Stomach (tissue), 9 donors: ENCODE measurements around the gene EID2. TPM values are rescaled to one million over a fixed set of nuclear protein-coding genes. Genes with fewer than 3 reads are reported as not detected.

Source experiments
- DNase-seq, 2 donors: peaks; one replicate each; pipeline versions ENCODE4 v3.0.0 to v3.0.0-alpha.2; 2013 to 2019
- H3K27ac ChIP-seq, 5 donors: fragments of 200-600 bp in 4 of 5; sonication (generic) in 4 of 5; one replicate each; pipeline ENCODE4 v1.5.1; 2013 to 2019; ENCODE audit warnings: mild to moderate bottlenecking in 1 of 5, moderate library complexity in 1 of 5
- H3K27me3 ChIP-seq, 3 donors: fragments of 200-600 bp; sonication (generic); one replicate each; pipeline ENCODE4 v1.5.1; 2017 to 2019; ENCODE audit warnings: mixed run types in 1 of 3
- H3K36me3 ChIP-seq, 4 donors: fragments of 200-600 bp; sonication (generic); 1 replicate in 3 of 4; 2 replicates in 1 of 4; pipeline ENCODE4 v1.5.1; 2016 to 2019
- H3K4me1 ChIP-seq, 4 donors: fragments of 200-600 bp; sonication (generic); one replicate each; pipeline ENCODE4 v1.5.1; 2016 to 2019
- H3K4me3 ChIP-seq, 4 donors: fragments of 200-600 bp; sonication (generic) in 3 of 4; one replicate each; pipeline ENCODE4 v1.5.1; 2016 to 2019; ENCODE audit warnings: mild to moderate bottlenecking in 1 of 4
- H3K9me3 ChIP-seq, 4 donors: fragments of 200-600 bp; sonication (generic); one replicate each; pipeline ENCODE4 v1.5.1; 2016 to 2019
- EP300 ChIP-seq: sonication (generic); formaldehyde crosslinking; IDR thresholded peaks from one replicate; pipeline ENCODE4 v1.6.1; 2017; ENCODE audit warnings: antibody characterized with exemption
- POLR2A ChIP-seq, 4 donors: fragments of 450-650 bp; IDR thresholded peaks; one replicate each; pipeline ENCODE4 v1.6.1; 2016; ENCODE audit warnings: antibody characterized with exemption in 4 of 4, control low read depth in 2 of 4, mild to moderate bottlenecking in 1 of 4, moderate library complexity in 1 of 4
- POLR2AphosphoS5 ChIP-seq, 3 donors: sonication (generic); formaldehyde crosslinking; IDR thresholded peaks; one replicate each; pipeline ENCODE4 v1.6.1; 2016; ENCODE audit warnings: antibody characterized with exemption in 3 of 3
- WGBS, 5 donors: extraction: QIAGEN DNeasy Blood & Tissue Kit in 3 of 5; methylation state at CpG; one replicate each; pipeline versions ENCODE4 v1.1.5 to v1.1.7; 2013 to 2018; 5-methylcytosine and 5-hydroxymethylcytosine counted together
- intact Hi-C: fragments of 100-400 bp; cut with DNase I; formaldehyde crosslinking; loops from one replicate; pipeline ENCODE4 v1.15.1; 2023; ENCODE audit warnings: low total_unique reads
- polyA plus RNA-seq, 3 donors: library from polyadenylated mRNA; stranded (reverse); fragments of 200-250 nt; gene quantifications; one replicate each; pipeline ENCODE4 v1.2.3, GENCODE V29; 2013
- small RNA-seq, 4 donors: library from RNA; depleted of rRNA; stranded (forward); fragments of <200 nt; gene quantifications; one replicate each; pipeline ENCODE3, GENCODE V24; 2016
- total RNA-seq, 5 donors: library from RNA; depleted of rRNA; stranded (reverse); fragments of >200 nt; gene quantifications; one replicate each; pipeline versions ENCODE4 v1.1.0 to v1.2.3, GENCODE V29; 2014 to 2016
- TF ChIP-seq, protein P1 (sequence below), 7 experiments: fragments of 450-650 bp in 4 of 7; fragments of 200-600 bp in 3 of 7; sonication (generic) in 3 of 7; IDR thresholded peaks; one replicate each; pipeline ENCODE4 v1.5.1; 2016 to 2019; ENCODE audit warnings: antibody characterized with exemption in 7 of 7, control low read depth in 2 of 7, mild to moderate bottlenecking in 1 of 7
- donor health status: healthy with polysubstance abuse.
- donor health status: Bipolar disorder and iron deficiency.
- donor health status: healthy.

The EID2 gene
- total and polyA plus RNA-seq, 8 donors: 4.3 to 56.5 (median 8.7) TPM; not detected in 1

- DNase-seq: no peak
- Histone ChIP-seq H3K4me3 (no peak overlapping the region), H3K36me3 (peaks cover 15 to 28% (median 27%) of the 10 kb centered on the region in 4 donors), H3K27me3 (peaks cover 5 to 44% (median 36%) of the 10 kb centered on the region in 3 donors), H3K4me1 (peaks cover 17 to 20% (median 20%) of the 10 kb centered on the region in 4 donors), H3K27ac (no peak overlapping the region), H3K9me3 (no peaks in the 10 kb centered on the region)
- WGBS, 5 donors: 79 to 88% (median 85%) methylated on average over 5 of the region's 5 CpGs
- intact Hi-C loops: no loop called here
- no peak for TF ChIP-seq POLR2AphosphoS5 (IDR thresholded peaks at IDR 0.05)
- no peak for TF ChIP-seq EP300
- TF ChIP-seq POLR2A (IDR thresholded peaks at IDR 0.05): no peak
- TF ChIP-seq, protein P1, sequence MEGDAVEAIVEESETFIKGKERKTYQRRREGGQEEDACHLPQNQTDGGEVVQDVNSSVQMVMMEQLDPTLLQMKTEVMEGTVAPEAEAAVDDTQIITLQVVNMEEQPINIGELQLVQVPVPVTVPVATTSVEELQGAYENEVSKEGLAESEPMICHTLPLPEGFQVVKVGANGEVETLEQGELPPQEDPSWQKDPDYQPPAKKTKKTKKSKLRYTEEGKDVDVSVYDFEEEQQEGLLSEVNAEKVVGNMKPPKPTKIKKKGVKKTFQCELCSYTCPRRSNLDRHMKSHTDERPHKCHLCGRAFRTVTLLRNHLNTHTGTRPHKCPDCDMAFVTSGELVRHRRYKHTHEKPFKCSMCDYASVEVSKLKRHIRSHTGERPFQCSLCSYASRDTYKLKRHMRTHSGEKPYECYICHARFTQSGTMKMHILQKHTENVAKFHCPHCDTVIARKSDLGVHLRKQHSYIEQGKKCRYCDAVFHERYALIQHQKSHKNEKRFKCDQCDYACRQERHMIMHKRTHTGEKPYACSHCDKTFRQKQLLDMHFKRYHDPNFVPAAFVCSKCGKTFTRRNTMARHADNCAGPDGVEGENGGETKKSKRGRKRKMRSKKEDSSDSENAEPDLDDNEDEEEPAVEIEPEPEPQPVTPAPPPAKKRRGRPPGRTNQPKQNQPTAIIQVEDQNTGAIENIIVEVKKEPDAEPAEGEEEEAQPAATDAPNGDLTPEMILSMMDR (IDR thresholded peaks at IDR 0.05): no peak
Measured at GRCh38 chr19:39494661-39495060, 45.3 kb downstream of the EID2 start.

DNA sequence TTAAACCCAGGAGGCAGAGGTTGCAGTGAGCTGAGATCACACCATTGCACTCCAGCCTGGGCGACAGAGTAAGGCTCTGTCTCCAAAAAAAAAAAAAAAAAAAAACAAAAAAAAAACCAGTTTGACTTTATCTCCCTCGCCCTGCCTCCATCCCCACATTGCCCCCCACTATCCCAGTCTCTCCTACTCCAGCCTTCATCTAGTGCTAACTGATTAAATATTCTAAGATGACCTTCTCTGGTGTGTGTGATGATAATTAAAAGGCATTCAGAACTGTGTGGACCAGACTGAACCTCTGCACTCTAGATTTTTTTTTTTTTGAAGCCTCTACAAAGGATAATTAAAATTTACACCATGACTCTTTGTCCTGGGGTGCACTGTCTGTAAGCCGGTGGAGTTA lies 47.2 kb downstream of the EID2 start:
- DNase-seq: no peak
- TF ChIP-seq, protein P1 (IDR thresholded peaks at IDR 0.05): no peak
- TF ChIP-seq POLR2AphosphoS5 (IDR thresholded peaks at IDR 0.05): no peak
- no peak for TF ChIP-seq POLR2A (IDR thresholded peaks at IDR 0.05)
- H3K36me3 ChIP-seq: peaks cover 33 to 47% (median 46%) of the 10 kb centered on the region in 4 donors
- H3K27me3 ChIP-seq: peaks cover 0 to 25% (median 17%) of the 10 kb centered on the region in 3 donors
- WGBS, 5 donors: 61 to 86% (median 78%) methylated on average over 3 of the region's 3 CpGs
- peaks cover 2 to 4% (median 3%) of the 10 kb centered on the region in 4 donors for H3K4me1 ChIP-seq
- no peak overlapping the region for H3K4me3 ChIP-seq
- intact Hi-C loops: no loop called here
- no peaks in the 10 kb centered on the region for H3K9me3 ChIP-seq
- no peak overlapping the region for H3K27ac ChIP-seq

GRCh38 chr19:39492225-39492624 lies 47.7 kb downstream of the EID2 start:
- no peak for DNase-seq
- no peak for TF ChIP-seq POLR2AphosphoS5 (IDR thresholded peaks at IDR 0.05)
- no peak for TF ChIP-seq EP300
- TF ChIP-seq, protein P1 (IDR thresholded peaks at IDR 0.05): no peak
- no peak for TF ChIP-seq POLR2A (IDR thresholded peaks at IDR 0.05)
- intact Hi-C loops: no loop called here
- peaks cover 33 to 52% (median 52%) of the 10 kb centered on the region in 4 donors for H3K36me3 ChIP-seq
- peaks cover 0 to 19% (median 11%) of the 10 kb centered on the region in 3 donors for H3K27me3 ChIP-seq
- no peak overlapping the region for H3K4me3 ChIP-seq
- no peak overlapping the region for H3K27ac ChIP-seq
- H3K9me3 ChIP-seq: no peaks in the 10 kb centered on the region
- WGBS, 5 donors: 94 to 98% (median 96%) methylated on average over 5 to 6 of the region's 6 CpGs
- no peaks in the 10 kb centered on the region for H3K4me1 ChIP-seq

- peaks cover 49 to 77% (median 76%) of the 10 kb centered on the region in 4 donors for H3K36me3 ChIP-seq
- intact Hi-C loops: no loop called here
- WGBS, 5 donors: 70 to 81% (median 78%) methylated on average over 10 of the region's 10 CpGs
Measured at GRCh38 chr19:39489756-39490155, 50.2 kb downstream of the EID2 start.

More at GRCh38 chr19:39489756-39490155, 50.2 kb downstream of the EID2 start:
- H3K4me1 ChIP-seq: no peaks in the 10 kb centered on the region
- H3K9me3 ChIP-seq: no peaks in the 10 kb centered on the region
- no peak overlapping the region for H3K4me3 ChIP-seq
- H3K27me3 ChIP-seq: no peaks in the 10 kb centered on the region
- no peak for DNase-seq
- no peak overlapping the region for H3K27ac ChIP-seq
- no peak for TF ChIP-seq POLR2AphosphoS5 (IDR thresholded peaks at IDR 0.05)
- TF ChIP-seq POLR2A (IDR thresholded peaks at IDR 0.05): no peak
- no peak for TF ChIP-seq EP300
- TF ChIP-seq, protein P1 (IDR thresholded peaks at IDR 0.05): no peak

Small RNA genes lying within 50 kb of the gene (small RNA-seq; reads per million reads assigned to genes)
- gene RPS29P24: 0 reads per million in 4 donors

Other genes with a start within 250 kb of the EID2 start
- gene IFNL1, start 243.8 kb downstream of the EID2 start, total RNA-seq: not detected
- not detected for gene IFNL1, start 243.8 kb downstream of the EID2 start, polyA plus RNA-seq
- gene LRFN1, start 219.3 kb downstream of the EID2 start, total RNA-seq: 1 to 10 TPM in 1 of 5 donors, under 1 TPM in 3, not detected in 1; 0.18 to 2.3 (median 0.29) TPM
- 1 to 10 TPM in 1 of 3 donors, under 1 TPM in 2; 0.31 to 1.2 (median 0.80) TPM for gene LRFN1, start 219.3 kb downstream of the EID2 start, polyA plus RNA-seq
- 10 to 100 TPM in 2 of 5 donors, not detected in 3; 12.9 to 18.2 TPM for gene GMFG, start 204.1 kb downstream of the EID2 start, total RNA-seq
- 10 to 100 TPM; 31.6 to 69.8 (median 56.0) TPM for gene GMFG, start 204.1 kb downstream of the EID2 start, polyA plus RNA-seq
- 100 to 1,000 TPM in 2 of 5 donors, 10 to 100 TPM in 3; 52.1 to 136 (median 63.4) TPM for gene SAMD4B, start 197.7 kb downstream of the EID2 start, total RNA-seq
- 10 to 100 TPM; 49.9 to 76.9 (median 69.0) TPM for gene SAMD4B, start 197.7 kb downstream of the EID2 start, polyA plus RNA-seq
- gene PAF1, start 149.1 kb downstream of the EID2 start, total RNA-seq: 10 to 100 TPM in 3 of 5 donors, 1 to 10 TPM in 2; 7.0 to 77.2 (median 21.4) TPM
- gene PAF1, start 149.1 kb downstream of the EID2 start, polyA plus RNA-seq: 10 to 100 TPM; 31.7 to 49.0 (median 32.2) TPM
- 10 to 100 TPM in 4 of 5 donors, 1 to 10 TPM in 1; 6.4 to 91.0 (median 23.0) TPM for gene MED29, start 148.8 kb downstream of the EID2 start, total RNA-seq
- 10 to 100 TPM; 20.4 to 22.1 (median 20.5) TPM for gene MED29, start 148.8 kb downstream of the EID2 start, polyA plus RNA-seq
- 1,000 to 10,000 TPM in 1 of 5 donors, 100 to 1,000 TPM in 3, 10 to 100 TPM in 1; 26.1 to 1,667 (median 340) TPM for gene ZFP36, start 133.3 kb downstream of the EID2 start, total RNA-seq
- gene ZFP36, start 133.3 kb downstream of the EID2 start, polyA plus RNA-seq: 100 to 1,000 TPM; 127 to 150 (median 136) TPM
- 10 to 100 TPM in 2 of 5 donors, 1 to 10 TPM in 3; 1.4 to 20.2 (median 8.5) TPM for gene PLEKHG2, start 127.5 kb downstream of the EID2 start, total RNA-seq
- gene PLEKHG2, start 127.5 kb downstream of the EID2 start, polyA plus RNA-seq: 1 to 10 TPM; 4.6 to 6.3 (median 4.9) TPM
- gene RPS16, start 104.2 kb downstream of the EID2 start, total RNA-seq: 1,000 to 10,000 TPM in 3 of 5 donors, 100 to 1,000 TPM in 1, 10 to 100 TPM in 1; 69.0 to 2,451 (median 1,419) TPM
- 1,000 to 10,000 TPM; 3,264 to 4,294 (median 3,586) TPM for gene RPS16, start 104.2 kb downstream of the EID2 start, polyA plus RNA-seq
- gene SUPT5H, start 94.6 kb downstream of the EID2 start, total RNA-seq: 100 to 1,000 TPM in 3 of 5 donors, 10 to 100 TPM in 2; 61.7 to 127 (median 101) TPM
- 100 to 1,000 TPM in 2 of 3 donors, 10 to 100 TPM in 1; 97.2 to 121 (median 118) TPM for gene SUPT5H, start 94.6 kb downstream of the EID2 start, polyA plus RNA-seq
- gene TIMM50, start 59.3 kb downstream of the EID2 start, total RNA-seq: 100 to 1,000 TPM in 1 of 5 donors, 10 to 100 TPM in 4; 35.0 to 106 (median 56.2) TPM
- gene TIMM50, start 59.3 kb downstream of the EID2 start, polyA plus RNA-seq: 10 to 100 TPM; 36.5 to 51.2 (median 49.7) TPM
- gene DLL3, start 41.2 kb downstream of the EID2 start, total RNA-seq: not detected
- gene DLL3, start 41.2 kb downstream of the EID2 start, polyA plus RNA-seq: under 1 TPM in 1 of 3 donors, not detected in 2; 0.08 TPM
- not detected for gene SELENOV, start 25.0 kb downstream of the EID2 start, total RNA-seq
- not detected for gene SELENOV, start 25.0 kb downstream of the EID2 start, polyA plus RNA-seq
- gene EID2B, start 7.3 kb downstream of the EID2 start, total RNA-seq: 1 to 10 TPM in 3 of 5 donors, under 1 TPM in 1, not detected in 1; 0.58 to 5.7 (median 1.9) TPM
- gene EID2B, start 7.3 kb downstream of the EID2 start, polyA plus RNA-seq: 1 to 10 TPM; 1.2 to 1.9 (median 1.2) TPM
- gene LGALS13, start 62.4 kb upstream of the EID2 start, total RNA-seq: not detected
- gene LGALS13, start 62.4 kb upstream of the EID2 start, polyA plus RNA-seq: not detected
- not detected for gene LGALS16, start 115.8 kb upstream of the EID2 start, total RNA-seq
- not detected for gene LGALS16, start 115.8 kb upstream of the EID2 start, polyA plus RNA-seq
- not detected for gene LGALS14, start 164.3 kb upstream of the EID2 start, total RNA-seq
- not detected for gene LGALS14, start 164.3 kb upstream of the EID2 start, polyA plus RNA-seq
- 1 to 10 TPM in 1 of 5 donors, not detected in 4; 2.8 TPM for gene CLC, start 197.9 kb upstream of the EID2 start, total RNA-seq
- gene CLC, start 197.9 kb upstream of the EID2 start, polyA plus RNA-seq: 1 to 10 TPM in 1 of 3 donors, not detected in 2; 1.7 TPM
- not detected for gene LEUTX, start 238.7 kb upstream of the EID2 start, total RNA-seq
- not detected for gene LEUTX, start 238.7 kb upstream of the EID2 start, polyA plus RNA-seq